Endothelial cell of umbilical vein (primary cell): Measurements from ENCODE around the gene SAMD10. TPM values are rescaled to one million over a fixed set of nuclear protein-coding genes. Genes with fewer than 3 reads are reported as not detected.

Experiments
- BruUV-seq: library from RNA; stranded (reverse); fragments of 400-500 nt; replicated peaks from 2 replicates; lab custom pipeline; 2021; lab: Mats Ljungman, UMichigan
- CTCF ChIA-PET: fragments of 300-600, 350-600 bp; sonication (Branson Sonifier 250); formaldehyde crosslinking; loops from one replicate; lab custom pipeline; 2021; ENCODE audit warnings: antibody characterized with exemption, inconsistent platforms; lab: Charles Lee
- POLR2A ChIA-PET: fragments of 300-600, 350-600 bp; sonication (Branson Sonifier 250); formaldehyde crosslinking; loops from one replicate; lab custom pipeline; 2021; ENCODE audit warnings: antibody characterized with exemption, inconsistent platforms; lab: Charles Lee
- DNase-seq: peaks from one replicate; pipeline ENCODE4 v3.0.0-alpha.2; 2011; ENCODE audit warnings: low read depth, low spot score
- FAIRE-seq: peaks from 2 replicates; lab custom pipeline; 2011; peaks lifted over from hg19 to GRCh38; lab: Jason Lieb, UNC
- H2AFZ ChIP-seq: 2 replicates; pipeline ENCODE4 v1.6.0; 2012; ENCODE audit warnings: low read depth, low read length, control low read depth, inconsistent platforms
- H3K27ac ChIP-seq: 2 replicates; pipeline ENCODE4 v1.5.1; 2011; ENCODE audit warnings: low read depth, mild to moderate bottlenecking, control low read depth, low read length, moderate library complexity; ENCODE audit not compliant: insufficient read depth
- H3K27me3 ChIP-seq, 2 experiments: 2 replicates each; pipeline versions ENCODE4 v1.6.0 to v1.6.1; 2011; ENCODE audit warnings: low read length in 2 of 2, mixed read lengths in 1 of 2; ENCODE audit not compliant: control insufficient read depth in 2 of 2, insufficient read depth in 2 of 2
- H3K36me3 ChIP-seq, 2 experiments: 2 replicates in 1 of 2; 3 replicates in 1 of 2; pipeline ENCODE4 v1.5.1; 2011; ENCODE audit warnings: low read length in 2 of 2, mild to moderate bottlenecking in 1 of 2, moderate library complexity in 1 of 2; ENCODE audit not compliant: control insufficient read depth in 2 of 2, insufficient read depth in 2 of 2; ENCODE audit errors: extremely low read depth in 1 of 2
- H3K4me1 ChIP-seq: 3 replicates; pipeline ENCODE4 v1.5.1; 2011; ENCODE audit warnings: mild to moderate bottlenecking, low read length; ENCODE audit not compliant: control insufficient read depth, insufficient read depth; ENCODE audit errors: extremely low read depth
- H3K4me2 ChIP-seq: 2 replicates; pipeline ENCODE4 v1.6.1; 2011; ENCODE audit warnings: low read length, control low read depth, mixed read lengths; ENCODE audit not compliant: insufficient read depth
- H3K4me3 ChIP-seq, 3 experiments: fragments of 200-600 bp in 1 of 3; sonication (generic), shearing (Covaris generic) in 1 of 3; replicated peaks in 1 of 3; 2 replicates each; pipeline ENCODE4 v1.5.1; 2011 to 2016; ENCODE audit warnings: control low read depth in 3 of 3, low read length in 3 of 3, mild to moderate bottlenecking in 2 of 3, inconsistent platforms in 1 of 3, low read depth in 1 of 3, moderate library complexity in 1 of 3; ENCODE audit not compliant: insufficient read depth in 1 of 3
- H3K79me2 ChIP-seq: 2 replicates; pipeline ENCODE4 v1.6.0; 2012; ENCODE audit warnings: low read length, inconsistent platforms; ENCODE audit not compliant: control insufficient read depth, insufficient read depth
- H3K9ac ChIP-seq: replicated peaks from 2 replicates; pipeline ENCODE3; 2011; ENCODE audit warnings: low read length, control low read depth; ENCODE audit not compliant: insufficient read depth; ENCODE audit errors: extremely low read depth
- H3K9me1 ChIP-seq: replicated peaks from 3 replicates; pipeline ENCODE4 v1.6.0; 2011; ENCODE audit warnings: mild to moderate bottlenecking, low read length; ENCODE audit not compliant: control insufficient read depth, insufficient read depth; ENCODE audit errors: extremely low read depth
- H3K9me3 ChIP-seq: replicated peaks from 2 replicates; pipeline ENCODE4 v1.5.1; 2012; ENCODE audit warnings: low read length, inconsistent platforms; ENCODE audit not compliant: control insufficient read depth, insufficient read depth
- H4K20me1 ChIP-seq: replicated peaks from 2 replicates; pipeline ENCODE3; 2011; ENCODE audit warnings: mild to moderate bottlenecking, low read length; ENCODE audit not compliant: control insufficient read depth, insufficient read depth; ENCODE audit errors: extremely low read depth
- CTCF ChIP-seq, 2 donors: IDR thresholded peaks; 1 replicate in 1 of 2; 2 replicates in 1 of 2; pipeline ENCODE4 v1.5.1; 2011; ENCODE audit warnings: low read length in 2 of 2, mild to moderate bottlenecking in 2 of 2, moderate library complexity in 2 of 2, control low read depth in 1 of 2, inconsistent platforms in 1 of 2, low read depth in 1 of 2; ENCODE audit not compliant: insufficient read depth in 1 of 2; ENCODE audit errors: extremely low read depth in 1 of 2
- EZH2 ChIP-seq: IDR thresholded peaks from 2 replicates; pipeline ENCODE4 v1.6.1; 2012; ENCODE audit warnings: borderline replicate concordance, low read depth, mild to moderate bottlenecking, moderate library complexity, low read length, inconsistent platforms; ENCODE audit not compliant: severe bottlenecking
- FOS ChIP-seq: IDR thresholded peaks from 2 replicates; pipeline ENCODE4 v1.6.1; 2011; ENCODE audit warnings: mild to moderate bottlenecking, low read length, moderate library complexity, borderline replicate concordance; ENCODE audit not compliant: insufficient read depth
- GATA2 ChIP-seq: IDR thresholded peaks from 2 replicates; pipeline ENCODE4 v1.7.0; 2011; ENCODE audit warnings: low read depth, mild to moderate bottlenecking, moderate library complexity, mixed read lengths, low read length; ENCODE audit not compliant: insufficient read length, insufficient read depth
- JUN ChIP-seq: IDR thresholded peaks from 2 replicates; pipeline ENCODE4 v1.6.1; 2011; ENCODE audit warnings: borderline replicate concordance, low read depth; ENCODE audit not compliant: insufficient read length, insufficient read depth
- MAX ChIP-seq: IDR thresholded peaks from 2 replicates; pipeline ENCODE4 v1.6.1; 2011; ENCODE audit not compliant: insufficient read depth, insufficient read length
- MYC ChIP-seq: IDR thresholded peaks from one replicate; pipeline ENCODE4 v1.6.1; 2011; ENCODE audit warnings: mild to moderate bottlenecking, low read depth, low read length
- POLR2A ChIP-seq: IDR thresholded peaks from 2 replicates; pipeline ENCODE4 v1.6.1; 2012; ENCODE audit warnings: low read depth, mild to moderate bottlenecking, control low read depth, low read length
- POLR2AphosphoS5 ChIP-seq: IDR thresholded peaks from 2 replicates; pipeline ENCODE4 v1.6.1; 2012; ENCODE audit warnings: low read depth, mild to moderate bottlenecking, control low read depth, low read length, moderate library complexity; ENCODE audit not compliant: insufficient read depth
- dilution Hi-C: fragments of 300-500 bp; cut with MboI; formaldehyde crosslinking; loops from one replicate; pipeline ENCODE4 v1.15.0; 2019; ENCODE audit warnings: low sequenced_read_pairs; ENCODE audit not compliant: extremely low pct_ligation_motif_present
- intact Hi-C: fragments of 100-400 bp; cut with micrococcal nuclease; formaldehyde crosslinking; loops from one replicate; pipeline ENCODE4 v1.10.0; 2022
- polyA plus RNA-seq, 4 experiments: library from polyadenylated mRNA; depleted of rRNA in 3 of 4; stranded (reverse) in 3 of 4; unstranded in 1 of 4; fragments of >200 nt; gene quantifications; 2 replicates each; pipeline versions ENCODE4 v1.2.1 to v1.2.3, GENCODE V29; 2011 to 2012; ENCODE audit warnings: missing spikeins in 1 of 4
- total RNA-seq: library from RNA; stranded (reverse); gene quantifications from 2 replicates; pipeline ENCODE4 v1.2.3, GENCODE V29; 2021

SAMD10 gene
- total and polyA plus RNA-seq, 2 donors (not counting 3 experiments of a cell fraction or from before 2014, with no cell fraction given), result 4.7 to 5.3 TPM

- H2AFZ ChIP-seq, result peak within 1 kb of the TSS; percentile 83
- H3K27ac ChIP-seq, result peak within 1 kb of the TSS; percentile 42
- peak within 1 kb of the TSS; percentile 82 for H3K9ac ChIP-seq
- TF ChIP-seq JUN (no peak), MAX (peak; percentile 89), CTCF (IDR thresholded peaks at IDR 0.05; ENCODE audit: extremely low read depth in 1 of 2, insufficient read depth in 1 of 2, low read depth in 1 of 2, low read length in 2 of 2) (no peak), GATA2 (no peak), POLR2A (peak; percentile 89), EZH2 (no peak), MYC (peak; percentile 42), POLR2AphosphoS5 (peak; percentile 93), FOS (no peak)
- POLR2A ChIA-PET, result interaction anchor here (0.6 kb wide), 1 partner anchor 382 kb away, joined by 5 read pairs; the partner anchor contains the start of gene HELZ2
- H3K9me3 ChIP-seq, result no peaks in the 10 kb centered on the region
- CTCF ChIA-PET, result interaction anchor here (0.7 to 1.7 kb wide), 13 partner anchors 12 to 418 kb away, joined by 3 to 9 read pairs (median 5); partner anchors contain the start of genes PRPF6, PTK6 and TPD52L2
- peak; percentile 80 for FAIRE-seq
- H3K36me3 ChIP-seq, result peaks cover 0 to 10% of the 10 kb centered on the region in 2 experiments
- DNase-seq, result peak; percentile 93
- H3K27me3 ChIP-seq, result no peaks in the 10 kb centered on the region
- peaks cover 40% of the 10 kb centered on the region for H3K79me2 ChIP-seq
- no peaks in the 10 kb centered on the region for H4K20me1 ChIP-seq
- H3K4me2 ChIP-seq, result peak within 1 kb of the TSS; percentile 26
- H3K4me3 ChIP-seq, result peak within 1 kb of the TSS; percentile 38 to 78 (median 76)
- no peaks in the 10 kb centered on the region for H3K9me1 ChIP-seq
- H3K4me1 ChIP-seq, result peaks cover 10% of the 10 kb centered on the region
- intact Hi-C loops (loop anchor here (1.0 to 5.0 kb wide), 4 partner anchors 16 to 249 kb away; partner anchors contain the start of genes ARFRP1 and ZGPAT), dilution Hi-C loops (no loop called here)
- no TSS peak for BruUV-seq
Measured at GRCh38 chr20:63955827-63956663, 23.4 kb downstream of the SAMD10 start, which contains the start of gene UCKL1. TSS of gene UCKL1 (minus strand) at chr20:63956416. CDS start at chr20:63956372, 44 bp downstream.
